ENCODE measurements around the gene PRCC.

DNA sequence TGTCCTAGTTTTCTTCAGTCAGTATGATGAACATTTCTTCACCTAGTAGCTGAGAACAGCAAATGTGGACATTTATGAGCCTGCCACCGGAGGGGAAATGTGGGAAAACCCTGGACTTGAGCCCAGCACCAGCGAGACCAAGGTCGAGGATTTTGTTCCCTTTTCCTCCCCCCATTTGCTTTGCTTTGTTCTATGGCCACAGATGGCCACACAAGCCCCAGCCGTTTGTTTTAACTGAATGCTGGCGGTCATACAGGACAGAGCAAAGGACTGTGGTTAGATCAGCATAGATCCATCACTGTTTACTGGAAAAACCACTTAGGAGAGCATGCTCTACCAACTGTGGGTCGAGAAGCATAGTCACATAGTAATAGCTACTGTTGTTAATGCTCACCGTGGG is 28.5 kb downstream of the PRCC start:
- TF ChIP-seq TAF1 (IDR thresholded peaks at IDR 0.05; ENCODE audit: low read depth, low read length) (no peak), POLR2AphosphoS5 (IDR thresholded peaks at IDR 0.05; ENCODE audit: low read depth, low read length) (no peak), POLR2A (IDR thresholded peaks at IDR 0.05; ENCODE audit: low read depth, low read length) (no peak), POU2F2 (IDR thresholded peaks at IDR 0.05; ENCODE audit: low read depth, low read length) (no peak), SPI1 (IDR thresholded peaks at IDR 0.05; ENCODE audit: low read depth, low read length) (no peak)
